Stimulated activated CD4-positive, alpha-beta T cell treated with anti-CD3 and anti-CD28 coated beads, Interleukin-1b, Interleukin-23, amount 100 ng/mL, for 1 hour (primary cell): Measurements from ENCODE around the gene ROBO4.

Experiments used
- DNase-seq, 2 donors: peaks; one replicate each; pipeline ENCODE4 v3.0.0-alpha.2; 2020; ENCODE audit warnings: low read depth in 2 of 2

The ROBO4 gene

GRCh38 chr11:124889191-124890091 lies 8.2 kb downstream of the ROBO4 start:
- no peak for DNase-seq

DNA sequence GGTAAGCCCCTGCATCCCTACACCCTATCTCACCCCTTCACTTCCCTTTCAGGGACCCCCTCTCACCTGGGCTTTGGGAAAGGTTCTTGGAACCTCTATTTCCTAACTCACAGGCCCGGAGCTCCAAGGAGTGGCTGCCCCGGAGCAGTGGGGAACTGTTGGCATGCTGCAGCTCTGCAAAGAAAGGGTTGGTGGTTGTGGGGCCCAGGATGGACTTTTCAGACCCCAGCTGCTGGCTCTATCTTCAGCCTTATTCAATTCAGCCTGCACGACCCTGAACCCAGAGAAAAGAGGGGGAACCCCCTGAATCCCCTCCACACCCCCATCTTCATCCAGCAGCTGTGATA lies 10.0 kb downstream of the ROBO4 start:
- no peak for DNase-seq

DNA sequence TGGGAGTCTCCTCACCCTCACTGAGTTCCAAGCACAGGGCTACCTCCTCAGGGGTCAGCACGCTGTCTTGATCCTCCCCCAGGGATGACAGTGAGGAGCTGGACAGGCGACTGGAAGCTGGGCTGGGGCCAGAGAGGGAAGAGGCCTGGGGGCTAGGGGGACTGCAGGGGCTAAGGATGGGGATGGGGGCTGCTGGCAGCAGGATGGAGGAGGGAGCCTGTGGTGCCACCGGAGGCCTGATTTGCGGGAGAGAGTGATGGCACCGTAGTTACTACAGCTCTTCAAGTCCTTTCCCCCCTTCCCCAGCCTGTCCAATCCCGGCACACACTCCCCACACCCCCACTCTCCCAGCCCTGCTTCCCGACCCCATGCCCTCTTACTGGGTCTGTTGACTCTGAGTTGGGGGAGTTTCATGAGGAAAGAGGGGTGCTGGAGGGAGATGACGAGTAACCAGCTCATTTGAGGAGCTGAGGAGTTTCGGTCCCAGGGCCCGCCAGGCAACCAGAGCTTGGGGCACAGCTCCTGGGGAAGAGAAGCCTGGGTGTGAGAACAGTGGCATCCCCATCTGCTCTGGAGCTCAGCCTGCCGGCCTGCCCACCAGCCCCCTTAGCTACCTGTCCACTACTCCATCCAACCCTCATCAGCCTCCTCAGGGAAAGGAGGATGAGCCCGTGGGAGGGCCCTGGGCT lies 10.5 kb downstream of the ROBO4 start:
- DNase-seq = no peak

- no peak for DNase-seq
These were observed 11.2 kb downstream of the ROBO4 start for GRCh38 chr11:124886476-124886875.

- no peak for DNase-seq
These were observed 12.7 kb downstream of the ROBO4 start for GRCh38 chr11:124884869-124885479.

- DNase-seq = no peak
These were observed 13.3 kb downstream of the ROBO4 start for GRCh38 chr11:124884340-124884739.

GRCh38 chr11:124882339-124883071 lies 15.2 kb downstream of the ROBO4 start:
- DNase-seq = no peak

DNA sequence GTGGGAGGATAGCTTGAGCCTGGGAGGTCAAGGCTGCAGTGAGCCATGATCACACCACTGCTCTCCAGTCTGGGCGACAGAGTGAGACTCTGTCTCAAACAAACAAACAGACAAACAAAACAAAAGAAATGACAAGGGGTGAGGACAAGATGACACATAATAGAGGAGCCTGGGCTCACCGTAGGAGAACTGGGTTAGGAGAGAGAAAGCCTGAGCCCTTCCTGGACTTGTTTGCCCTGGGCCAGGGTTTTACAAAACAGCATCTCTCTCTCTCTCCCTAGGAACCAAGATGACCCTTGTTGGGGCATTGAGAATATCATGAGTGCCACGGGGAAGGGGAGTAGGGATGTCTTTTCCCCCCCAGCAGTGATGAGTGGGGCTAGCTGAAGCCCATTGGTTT lies 16.7 kb downstream of the ROBO4 start:
- no peak for DNase-seq

- no peak for DNase-seq
These were observed 17.4 kb downstream of the ROBO4 start for GRCh38 chr11:124880290-124880611.

GRCh38 chr11:124879493-124880289 lies 18.0 kb downstream of the ROBO4 start:
- no peak for DNase-seq

DNA sequence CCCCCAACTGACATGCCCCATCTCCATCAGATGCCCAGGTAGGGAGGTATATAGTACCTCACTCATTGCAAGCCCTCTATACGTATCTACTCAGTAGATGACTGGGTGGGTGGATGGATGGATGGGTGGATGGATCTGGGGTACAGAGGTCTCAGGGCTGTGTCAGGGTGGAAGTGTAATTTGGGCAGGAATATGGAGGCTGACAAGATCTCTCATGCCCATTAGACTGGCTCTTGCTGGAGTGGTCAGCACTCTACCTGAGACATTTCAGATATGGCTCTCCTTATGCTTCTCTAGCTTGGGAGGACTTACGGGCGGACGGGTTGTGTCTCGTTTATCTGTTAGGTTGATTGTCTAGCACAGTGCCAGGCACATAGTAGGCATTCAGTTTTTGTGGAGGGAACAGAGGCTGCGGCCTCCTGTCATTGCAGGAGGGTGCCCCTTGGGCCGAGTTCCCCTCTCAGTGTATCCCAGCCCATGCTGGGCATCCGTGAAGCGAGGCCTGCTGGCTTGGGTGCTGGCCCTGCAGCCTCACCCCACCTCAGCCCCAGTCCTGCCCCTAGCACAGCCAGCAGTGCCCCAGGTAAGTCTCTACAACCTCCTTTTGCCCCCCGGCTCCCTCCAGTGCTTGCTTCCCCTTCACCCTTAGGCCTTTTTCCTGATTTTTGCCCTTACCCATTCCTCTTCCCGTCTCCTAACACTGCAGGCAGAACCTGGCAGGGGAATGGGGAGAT lies 18.7 kb downstream of the ROBO4 start:
- no peak for DNase-seq

- no peak for DNase-seq
These were observed 19.5 kb downstream of the ROBO4 start for GRCh38 chr11:124877910-124878758.

- no peak for DNase-seq
These were observed 20.1 kb downstream of the ROBO4 start for GRCh38 chr11:124877631-124877909.

- no peak for DNase-seq
These were observed 20.6 kb downstream of the ROBO4 start for GRCh38 chr11:124876818-124877630.

- peak; percentile 37 to 59 for DNase-seq
These were observed 21.5 kb downstream of the ROBO4 start for GRCh38 chr11:124875943-124876817.

- DNase-seq = no peak
These were observed 22.3 kb downstream of the ROBO4 start for GRCh38 chr11:124875401-124875800.

- DNase-seq = no peak
These were observed 23.0 kb downstream of the ROBO4 start for GRCh38 chr11:124874571-124875255.

GRCh38 chr11:124873951-124874350 lies 23.7 kb downstream of the ROBO4 start:
- no peak for DNase-seq
